GM20000 (cell line): Measurements from ENCODE around the gene CKAP4.

ENCODE experiments used
- DNase-seq: peaks from one replicate; pipeline ENCODE4 v3.0.0; 2012; ENCODE audit warnings: low spot score
- TF ChIP-seq, protein P1 (sequence below): IDR thresholded peaks from 2 replicates; pipeline ENCODE4 v1.5.1; 2012; ENCODE audit warnings: mild to moderate bottlenecking, control low read depth; ENCODE audit errors: extremely low read depth, missing control alignments

CKAP4 gene

DNA sequence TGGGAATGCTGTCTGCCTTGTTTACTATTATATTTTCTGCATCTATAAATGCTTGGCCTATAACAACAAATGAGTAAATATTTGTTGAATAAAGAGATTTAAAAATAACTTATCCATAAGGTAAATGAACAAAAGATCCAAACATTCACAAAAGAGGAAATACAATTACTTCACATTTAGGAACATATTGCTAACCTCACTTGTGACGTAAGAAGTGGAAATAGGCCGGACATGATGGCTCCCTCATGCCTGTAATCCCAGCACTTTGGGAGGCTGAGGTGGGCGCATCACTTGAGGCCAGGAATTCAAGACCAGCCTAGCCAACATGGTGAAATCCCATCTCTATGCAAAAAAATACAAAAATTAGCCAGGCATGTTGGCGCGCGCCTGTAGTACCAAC is 25.7 kb upstream of the CKAP4 start:
- no peak for DNase-seq
- TF ChIP-seq, protein P1, sequence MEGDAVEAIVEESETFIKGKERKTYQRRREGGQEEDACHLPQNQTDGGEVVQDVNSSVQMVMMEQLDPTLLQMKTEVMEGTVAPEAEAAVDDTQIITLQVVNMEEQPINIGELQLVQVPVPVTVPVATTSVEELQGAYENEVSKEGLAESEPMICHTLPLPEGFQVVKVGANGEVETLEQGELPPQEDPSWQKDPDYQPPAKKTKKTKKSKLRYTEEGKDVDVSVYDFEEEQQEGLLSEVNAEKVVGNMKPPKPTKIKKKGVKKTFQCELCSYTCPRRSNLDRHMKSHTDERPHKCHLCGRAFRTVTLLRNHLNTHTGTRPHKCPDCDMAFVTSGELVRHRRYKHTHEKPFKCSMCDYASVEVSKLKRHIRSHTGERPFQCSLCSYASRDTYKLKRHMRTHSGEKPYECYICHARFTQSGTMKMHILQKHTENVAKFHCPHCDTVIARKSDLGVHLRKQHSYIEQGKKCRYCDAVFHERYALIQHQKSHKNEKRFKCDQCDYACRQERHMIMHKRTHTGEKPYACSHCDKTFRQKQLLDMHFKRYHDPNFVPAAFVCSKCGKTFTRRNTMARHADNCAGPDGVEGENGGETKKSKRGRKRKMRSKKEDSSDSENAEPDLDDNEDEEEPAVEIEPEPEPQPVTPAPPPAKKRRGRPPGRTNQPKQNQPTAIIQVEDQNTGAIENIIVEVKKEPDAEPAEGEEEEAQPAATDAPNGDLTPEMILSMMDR, result no peak

DNA sequence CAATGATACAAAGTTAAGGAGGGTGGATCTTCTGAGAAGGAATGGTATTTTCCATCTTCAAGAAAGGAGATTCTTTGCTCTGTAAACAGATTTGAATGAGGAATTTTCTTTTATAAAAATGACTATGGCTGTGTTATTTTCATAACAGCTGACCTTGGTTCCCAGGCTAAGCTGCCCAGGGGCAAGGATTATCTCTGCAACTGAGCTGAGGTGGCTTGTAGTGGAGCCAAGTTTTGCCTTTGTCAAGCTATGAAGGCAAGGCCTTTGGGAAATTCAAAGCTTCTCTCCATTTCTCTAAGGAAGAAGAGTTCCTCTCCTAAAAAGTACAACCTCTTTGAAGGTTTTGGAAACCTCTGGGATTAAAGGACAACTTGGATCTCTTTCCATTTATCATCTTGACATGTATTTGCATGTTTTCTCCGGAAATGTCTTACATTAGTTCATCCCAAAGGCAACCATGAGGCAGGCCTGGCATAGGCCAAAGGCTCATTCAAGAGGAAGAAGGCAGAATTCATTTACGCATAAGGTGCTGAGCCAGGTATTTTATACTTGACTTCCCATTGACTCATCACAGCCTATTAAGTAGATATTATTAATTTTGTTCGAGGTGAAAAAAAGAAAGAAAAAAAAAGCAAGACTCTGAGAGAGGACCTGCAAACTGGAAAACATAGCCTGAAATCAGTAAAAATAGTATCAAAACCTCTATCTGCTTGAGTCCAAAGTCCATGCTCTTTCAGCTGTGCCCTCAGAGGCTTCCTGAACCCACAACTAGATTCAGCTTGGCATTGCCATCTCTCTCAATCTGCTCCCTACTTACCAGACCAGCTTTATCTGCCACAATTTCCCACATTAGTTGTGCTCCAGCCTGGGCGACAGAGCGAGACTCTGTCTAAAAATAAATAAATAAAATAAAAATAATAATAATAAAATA is 24.0 kb upstream of the CKAP4 start:
- TF ChIP-seq, protein P1, result no peak
- DNase-seq, result no peak

DNA sequence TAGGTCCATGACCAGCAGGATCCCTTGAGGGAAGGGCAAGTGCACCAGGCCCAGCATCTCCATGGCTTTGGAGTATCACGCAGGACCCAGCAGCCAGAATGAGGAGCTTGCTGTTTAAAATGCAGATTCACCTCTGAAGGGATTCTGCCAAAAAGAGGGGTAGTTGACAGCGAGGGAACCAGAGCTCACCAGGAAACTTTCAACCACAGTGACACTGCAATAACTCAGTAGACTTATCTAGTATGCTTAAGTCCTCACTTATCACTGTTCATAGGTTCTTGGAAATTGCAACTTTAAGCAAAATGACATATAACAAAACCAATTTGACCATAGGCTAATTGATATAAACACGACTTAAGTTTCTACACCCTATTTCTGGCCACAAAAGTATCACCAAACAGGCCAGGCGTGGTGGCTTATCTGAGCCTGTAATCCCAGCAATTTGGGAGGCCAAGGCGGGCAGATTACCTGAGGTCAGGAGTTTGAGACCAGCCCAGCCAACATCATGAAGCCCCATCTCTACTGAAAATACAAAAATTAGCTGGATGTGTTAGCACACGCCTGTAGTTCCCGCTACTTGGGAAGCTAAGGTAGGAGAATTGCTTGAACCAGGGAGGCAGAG is 21.4 kb upstream of the CKAP4 start:
- DNase-seq, result no peak
- TF ChIP-seq, protein P1, result no peak

DNA sequence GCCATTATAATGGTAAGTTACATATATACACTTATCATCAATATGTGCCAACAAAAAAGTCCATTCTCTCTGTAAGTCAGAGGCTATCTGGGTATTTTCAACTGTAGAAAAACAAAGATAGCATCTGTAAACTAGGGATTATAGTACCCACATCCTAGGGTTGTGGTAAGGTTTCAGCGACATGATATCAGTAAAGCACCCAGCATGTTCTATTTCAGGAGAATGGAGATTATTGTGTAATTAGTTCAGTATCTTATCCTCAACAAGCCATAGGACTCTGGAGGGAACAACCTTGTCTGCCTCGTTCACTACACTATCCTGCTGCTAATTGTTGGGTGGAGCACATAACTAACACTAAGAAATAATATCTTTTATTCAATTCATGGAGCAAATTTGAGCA is 19.7 kb upstream of the CKAP4 start:
- DNase-seq, result no peak
- TF ChIP-seq, protein P1, result no peak

DNA sequence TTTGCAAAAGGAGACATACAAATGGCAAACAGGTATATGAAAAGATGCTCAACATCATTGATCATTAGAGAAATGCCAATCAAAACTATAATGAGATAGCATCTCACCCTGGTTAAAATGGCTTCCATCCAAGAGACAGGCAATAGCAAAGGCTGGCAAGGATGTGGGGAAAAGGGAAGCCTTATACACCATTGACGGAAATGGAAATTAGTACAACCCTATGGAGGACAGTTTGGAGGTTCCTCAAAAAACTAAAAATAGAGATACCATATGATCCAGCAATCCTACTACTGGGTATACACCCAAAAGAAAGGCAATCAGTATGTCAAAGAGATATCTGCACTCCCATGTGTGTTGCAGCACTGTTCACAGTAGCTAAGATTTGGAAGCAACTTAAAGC is 17.3 kb upstream of the CKAP4 start:
- DNase-seq, result no peak
- TF ChIP-seq, protein P1, result no peak

DNA sequence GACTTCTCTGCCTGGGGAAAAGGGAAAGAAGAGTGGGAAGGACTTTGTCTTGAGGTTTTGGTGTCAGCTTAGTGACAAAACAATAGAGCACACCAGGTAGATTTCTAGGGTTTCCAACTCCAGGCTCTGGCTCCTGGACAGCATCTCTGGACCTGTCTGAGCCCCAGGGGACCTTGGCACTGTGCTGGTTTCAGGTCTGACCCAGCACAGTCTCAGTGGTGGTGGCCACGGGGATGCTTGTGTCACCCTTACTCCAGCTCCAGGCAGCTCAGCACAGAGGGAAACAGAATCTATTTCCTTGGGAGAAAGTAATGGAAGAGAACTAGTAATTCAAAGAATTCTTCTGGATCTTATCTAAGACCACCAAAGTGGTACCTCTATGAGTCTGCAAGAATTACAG is 11.1 kb upstream of the CKAP4 start:
- no peak for DNase-seq
- TF ChIP-seq, protein P1, result no peak

DNA sequence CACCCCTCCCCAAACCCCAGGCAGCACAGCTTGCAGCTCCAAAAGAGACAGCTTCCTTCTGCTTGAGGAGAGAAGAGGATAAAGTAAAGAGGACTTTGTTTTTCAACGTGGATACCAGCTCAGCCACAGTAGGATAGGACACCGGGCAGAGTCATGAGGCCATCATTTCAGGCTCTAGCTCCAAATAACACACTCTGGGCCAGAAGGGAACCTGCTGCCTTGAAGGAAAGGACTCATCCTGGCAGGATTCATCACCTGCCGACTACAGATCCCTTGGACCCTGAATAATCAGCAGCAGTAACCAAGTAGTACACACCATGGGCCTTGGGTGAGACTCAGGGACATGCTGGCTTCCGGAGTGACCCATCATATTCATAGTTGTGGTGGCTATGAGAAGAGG is 10.4 kb upstream of the CKAP4 start:
- DNase-seq, result no peak
- TF ChIP-seq, protein P1, result no peak
